Natural killer cell (primary cell): ENCODE measurements around the gene NDRG3. TPM values are rescaled to one million over a fixed set of nuclear protein-coding genes. Genes with fewer than 3 reads are reported as not detected.
A peak's percentile ranks its signal among the peaks of the same experiment; 100 is the strongest.

Experiments used
- ATAC-seq, 3 donors: fragments of 150-1000 bp in 2 of 3; fragments of 200-7000 bp in 1 of 3; cut with Tn5 transposase; 1 replicate in 1 of 3; 2 replicates in 2 of 3; pipeline ENCODE4 v1.10.0; 2021; ENCODE audit warnings: mild to moderate bottlenecking in 2 of 3, moderate library complexity in 2 of 3
- DNase-seq, 2 donors: peaks; one replicate each; pipeline versions ENCODE4 v3.0.0 to v3.0.0-alpha.2; 2013 to 2021; ENCODE audit warnings: mixed read lengths in 1 of 2
- H3K27ac ChIP-seq: one replicate; pipeline ENCODE4 v1.5.1; 2013; ENCODE audit warnings: mild to moderate bottlenecking, low read length
- H3K27me3 ChIP-seq: one replicate; pipeline ENCODE4 v1.6.1; 2013; ENCODE audit warnings: low read length; ENCODE audit not compliant: control insufficient read depth, insufficient read depth
- H3K36me3 ChIP-seq: one replicate; pipeline ENCODE4 v1.6.1; 2013; ENCODE audit warnings: low read length; ENCODE audit not compliant: control insufficient read depth, insufficient read depth
- H3K4me1 ChIP-seq: one replicate; pipeline ENCODE4 v1.6.1; 2013; ENCODE audit warnings: low read length; ENCODE audit not compliant: control insufficient read depth, insufficient read depth
- H3K4me3 ChIP-seq: one replicate; pipeline ENCODE4 v1.5.1; 2013; ENCODE audit warnings: low read length
- H3K9me3 ChIP-seq: one replicate; pipeline ENCODE4 v1.6.1; 2013; ENCODE audit warnings: low read length; ENCODE audit not compliant: control insufficient read depth, insufficient read depth
- H3K27ac Mint-ChIP-seq, 2 donors: one replicate each; pipeline ENCODE4 v1.8.0; 2022; ENCODE audit warnings: mild to moderate bottlenecking in 2 of 2, mixed read lengths in 2 of 2, moderate library complexity in 1 of 2
- H3K27me3 Mint-ChIP-seq, 2 donors: one replicate each; pipeline ENCODE4 v1.8.0; 2022; ENCODE audit warnings: low read depth in 2 of 2, mixed read lengths in 2 of 2
- H3K36me3 Mint-ChIP-seq: one replicate; pipeline ENCODE4 v1.8.0; 2022; ENCODE audit warnings: mixed read lengths
- H3K4me1 Mint-ChIP-seq, 2 donors: one replicate each; pipeline ENCODE4 v1.8.0; 2022; ENCODE audit warnings: mixed read lengths in 2 of 2
- H3K4me3 Mint-ChIP-seq: one replicate; pipeline ENCODE4 v1.8.0; 2022; ENCODE audit warnings: mild to moderate bottlenecking, moderate library complexity, mixed read lengths
- H3K9me3 Mint-ChIP-seq, 2 donors: one replicate each; pipeline ENCODE4 v1.8.0; 2022; ENCODE audit warnings: mixed read lengths in 2 of 2
- CTCF ChIP-seq: fragments of 200-600 bp; IDR thresholded peaks from one replicate; pipeline ENCODE4 v1.8.0; 2022; ENCODE audit warnings: antibody characterized with exemption
- WGBS: methylation state at CpG from one replicate; pipeline ENCODE4 v1.1.7; 2013; ENCODE audit warnings: missing lambda C conversion rate; ENCODE audit not compliant: insufficient coverage; 5-methylcytosine and 5-hydroxymethylcytosine counted together
- intact Hi-C: fragments of 100-400 bp; cut with micrococcal nuclease; formaldehyde crosslinking; loops from one replicate; pipeline ENCODE4 v1.14.2; 2022
- total RNA-seq, 4 donors: library from RNA; stranded (reverse); fragments of 120-200 nt in 1 of 4; gene quantifications; one replicate each; pipeline versions ENCODE4 v1.2.3 to v1.2.4, GENCODE V29; 2013 to 2022

Gene NDRG3
- total RNA-seq, 3 donors from 2014 or later (not counting 1 experiment from before 2014, with no cell fraction given), result 27.1 to 30.3 (median 28.3) TPM

- Histone ChIP-seq H3K27me3 (no peaks in the 10 kb centered on the region), H3K4me3 (no peak overlapping the region), H3K36me3 (no peaks in the 10 kb centered on the region), H3K4me1 (peaks cover 5% of the 10 kb centered on the region), H3K27ac (no peak overlapping the region), H3K9me3 (no peaks in the 10 kb centered on the region)
- 52% methylated on average over 1 of the region's 3 CpGs for WGBS
- Mint-ChIP-seq H3K27me3 (no peaks in the 10 kb centered on the region), H3K4me3 (no peak overlapping the region), H3K36me3 (no peaks in the 10 kb centered on the region), H3K27ac (no peak overlapping the region), H3K9me3 (no peaks in the 10 kb centered on the region), H3K4me1 (peaks cover 4 to 11% of the 10 kb centered on the region in 2 donors)
- intact Hi-C loops, result no loop called here
- DNase-seq, result no peak
- no peak for TF ChIP-seq CTCF
- no peak for ATAC-seq
These were observed 33.2 kb upstream of the NDRG3 start for GRCh38 chr20:36778831-36779655.

- Mint-ChIP-seq H3K4me1 (peaks cover 17 to 25% of the 10 kb centered on the region in 2 donors), H3K9me3 (no peaks in the 10 kb centered on the region), H3K27ac (no peak overlapping the region), H3K27me3 (no peaks in the 10 kb centered on the region), H3K4me3 (no peak overlapping the region), H3K36me3 (no peaks in the 10 kb centered on the region)
- Histone ChIP-seq H3K4me3 (no peak overlapping the region), H3K36me3 (no peaks in the 10 kb centered on the region), H3K9me3 (no peaks in the 10 kb centered on the region), H3K4me1 (peaks cover 13% of the 10 kb centered on the region), H3K27ac (no peak overlapping the region), H3K27me3 (no peaks in the 10 kb centered on the region)
- intact Hi-C loops, result no loop called here
- DNase-seq (no peak), ATAC-seq (no peak)
- TF ChIP-seq CTCF, result no peak
- WGBS, result 95% methylated on average over 3 of the region's 3 CpGs
These were observed 31.7 kb upstream of the NDRG3 start for GRCh38 chr20:36777576-36777975.

GRCh38 chr20:36777167-36777566, 31.3 kb upstream of the NDRG3 start:
- no peak overlapping the region for H3K27ac ChIP-seq
- H3K27me3 Mint-ChIP-seq, result no peaks in the 10 kb centered on the region
- no peak overlapping the region for H3K27ac Mint-ChIP-seq
- DNase-seq, result no peak
- no peak overlapping the region for H3K4me3 Mint-ChIP-seq
- intact Hi-C loops, result no loop called here
- WGBS, result 87% methylated on average over 3 of the region's 3 CpGs
- no peak overlapping the region for H3K4me3 ChIP-seq
- no peaks in the 10 kb centered on the region for H3K9me3 ChIP-seq
- H3K4me1 ChIP-seq, result peaks cover 13% of the 10 kb centered on the region
- H3K4me1 Mint-ChIP-seq, result peaks cover 17 to 27% of the 10 kb centered on the region in 2 donors
- ATAC-seq, result no peak
- no peaks in the 10 kb centered on the region for H3K9me3 Mint-ChIP-seq
- no peaks in the 10 kb centered on the region for H3K36me3 Mint-ChIP-seq
- H3K27me3 ChIP-seq, result no peaks in the 10 kb centered on the region
- H3K36me3 ChIP-seq, result no peaks in the 10 kb centered on the region
- no peak for TF ChIP-seq CTCF

GRCh38 chr20:36775826-36776225, 29.9 kb upstream of the NDRG3 start:
- H3K4me1 Mint-ChIP-seq, result peaks cover 17 to 27% of the 10 kb centered on the region in 2 donors
- no peak for TF ChIP-seq CTCF
- H3K9me3 Mint-ChIP-seq, result no peaks in the 10 kb centered on the region
- intact Hi-C loops, result no loop called here
- H3K4me3 Mint-ChIP-seq, result peak overlapping the region; percentile 55
- Histone ChIP-seq H3K4me1 (peaks cover 13% of the 10 kb centered on the region), H3K27ac (no peak overlapping the region), H3K9me3 (no peaks in the 10 kb centered on the region), H3K36me3 (no peaks in the 10 kb centered on the region), H3K27me3 (no peaks in the 10 kb centered on the region), H3K4me3 (no peak overlapping the region)
- H3K27me3 Mint-ChIP-seq, result no peaks in the 10 kb centered on the region
- no peaks in the 10 kb centered on the region for H3K36me3 Mint-ChIP-seq
- ATAC-seq (no peak), DNase-seq (no peak)
- 65% methylated on average over 3 of the region's 3 CpGs for WGBS
- H3K27ac Mint-ChIP-seq, result peak overlapping the region in 1 of 2 donors; percentile 71
